Glutamatergic neuron (in vitro differentiated cells): ENCODE data around the gene PEX10. TPM values are rescaled to one million over a fixed set of nuclear protein-coding genes. Genes with fewer than 3 reads are reported as not detected.

Source experiments
- DNase-seq: peaks from one replicate; pipeline ENCODE4 v3.0.0; 2022
- H3K27ac Mint-ChIP-seq: one replicate; pipeline ENCODE4 v1.8.0; 2020; ENCODE audit warnings: mild to moderate bottlenecking, mixed read lengths, inconsistent platforms; ENCODE audit not compliant: unreplicated experiment
- H3K27me3 Mint-ChIP-seq: one replicate; pipeline ENCODE4 v1.8.0; 2020; ENCODE audit warnings: mild to moderate bottlenecking, moderate library complexity, mixed read lengths, inconsistent platforms; ENCODE audit not compliant: unreplicated experiment
- H3K36me3 Mint-ChIP-seq: one replicate; pipeline ENCODE4 v1.8.0; 2020; ENCODE audit warnings: mild to moderate bottlenecking, mixed read lengths, inconsistent platforms; ENCODE audit not compliant: unreplicated experiment
- H3K4me1 Mint-ChIP-seq: one replicate; pipeline ENCODE4 v1.8.0; 2020; ENCODE audit warnings: mild to moderate bottlenecking, low read depth, mixed read lengths, inconsistent platforms; ENCODE audit not compliant: unreplicated experiment
- H3K4me3 Mint-ChIP-seq: one replicate; pipeline ENCODE4 v1.8.0; 2020; ENCODE audit warnings: mild to moderate bottlenecking, mixed read lengths, inconsistent platforms; ENCODE audit not compliant: unreplicated experiment
- H3K9me3 Mint-ChIP-seq: one replicate; pipeline ENCODE4 v1.8.0; 2020; ENCODE audit warnings: mild to moderate bottlenecking, moderate library complexity, mixed read lengths, inconsistent platforms; ENCODE audit not compliant: unreplicated experiment
- CTCF ChIP-seq: fragments of 200-600 bp; sonication (generic); IDR thresholded peaks from one replicate; pipeline ENCODE4 v1.5.0; 2021; ENCODE audit not compliant: partially characterized antibody, unreplicated experiment
- total RNA-seq: library from RNA; stranded (reverse); fragmentation: NEBNext Ultra II Directional; extraction: Animal tissue kit (Norgen Biotek cat#: 25700); gene quantifications from one replicate; pipeline ENCODE4 v1.2.1, GENCODE V29; 2021; ENCODE audit not compliant: unreplicated experiment

Gene PEX10
- total RNA-seq, 1 donor from 2014 or later: 14.0 TPM

- Mint-ChIP-seq H3K27ac (no peak overlapping the region), H3K9me3 (peaks cover 4% of the 10 kb centered on the region), H3K4me1 (peaks cover 15% of the 10 kb centered on the region), H3K4me3 (peak overlapping the region; percentile 93), H3K27me3 (peaks cover 4% of the 10 kb centered on the region), H3K36me3 (no peaks in the 10 kb centered on the region)
- no peak for DNase-seq
- no peak for TF ChIP-seq CTCF
These were observed 19.7 kb downstream of the PEX10 start for GRCh38 chr1:2392686-2393085.

GRCh38 chr1:2391931-2392509 is 20.3 kb downstream of the PEX10 start:
- no peaks in the 10 kb centered on the region for H3K36me3 Mint-ChIP-seq
- peak overlapping the region; percentile 93 for H3K4me3 Mint-ChIP-seq
- no peak for TF ChIP-seq CTCF
- H3K27ac Mint-ChIP-seq: peak overlapping the region; percentile 75
- peaks cover 4% of the 10 kb centered on the region for H3K9me3 Mint-ChIP-seq
- H3K27me3 Mint-ChIP-seq: peaks cover 4% of the 10 kb centered on the region
- no peak for DNase-seq
- H3K4me1 Mint-ChIP-seq: peaks cover 15% of the 10 kb centered on the region

- Mint-ChIP-seq H3K27me3 (peaks cover 4% of the 10 kb centered on the region), H3K27ac (peak within 1 kb of the TSS; percentile 75), H3K9me3 (peaks cover 4% of the 10 kb centered on the region), H3K4me3 (peak within 1 kb of the TSS; percentile 93), H3K36me3 (no peaks in the 10 kb centered on the region), H3K4me1 (peaks cover 19% of the 10 kb centered on the region)
- peak; percentile 99 for DNase-seq
- no peak for TF ChIP-seq CTCF
These were observed 21.1 kb downstream of the PEX10 start, which contains the start of the genes MORN1 and RER1 for GRCh38 chr1:2391041-2391930. Gene MORN1, minus strand, starts transcription at chr1:2391554. Its CDS starts 21 bp downstream, at chr1:2391533. Gene RER1, plus strand, starts transcription at chr1:2391841. Its CDS starts 3,950 bp downstream, at chr1:2395791.

GRCh38 chr1:2389644-2390043 is 22.7 kb downstream of the PEX10 start:
- H3K4me1 Mint-ChIP-seq: peaks cover 30% of the 10 kb centered on the region
- TF ChIP-seq CTCF: no peak
- peaks cover 4% of the 10 kb centered on the region for H3K27me3 Mint-ChIP-seq
- H3K9me3 Mint-ChIP-seq: peaks cover 4% of the 10 kb centered on the region
- no peak overlapping the region for H3K27ac Mint-ChIP-seq
- H3K36me3 Mint-ChIP-seq: peaks cover 5% of the 10 kb centered on the region
- peak overlapping the region; percentile 79 for H3K4me3 Mint-ChIP-seq
- no peak for DNase-seq
